A549 (cell line): ENCODE data around the gene FZD10. TPM values are rescaled to one million over a fixed set of nuclear protein-coding genes. Genes with fewer than 3 reads are reported as not detected.

Experiments
- ATAC-seq, 2 experiments: fragments of 200-7000 bp in 1 of 2; fragments of >200 bp in 1 of 2; cut with Nextera tagmentation in 1 of 2; cut with Tn5 transposase in 1 of 2; 3 replicates each; pipeline versions ENCODE4 v1.8.0 to v1.9.1; 2018 to 2020; ENCODE audit warnings: mild to moderate bottlenecking in 1 of 2, moderate library complexity in 1 of 2
- CTCF ChIA-PET: fragments of 300-600 bp; sonication (Branson Sonifier 250); formaldehyde crosslinking; extraction: SDS; loops from one replicate; lab custom pipeline; 2021; ENCODE audit warnings: antibody characterized with exemption, inconsistent platforms; lab: Yijun Ruan, JAX
- POLR2A ChIA-PET: fragments of 350-600 bp; formaldehyde crosslinking; extraction: SDS; loops from one replicate; lab custom pipeline; 2021; ENCODE audit warnings: antibody characterized with exemption, inconsistent platforms; lab: Yijun Ruan, JAX
- DNase-seq, 2 experiments: peaks; one replicate each; pipeline versions ENCODE4 v3.0.0 to v3.0.0-alpha.2; 2011 to 2016; ENCODE audit warnings: low read depth in 1 of 2, low spot score in 1 of 2
- FAIRE-seq: peaks from 2 replicates; lab custom pipeline; 2011; peaks lifted over from hg19 to GRCh38; lab: Jason Lieb, UNC
- H3K27ac ChIP-seq, 2 experiments: fragments of >200 bp; sonication (Bioruptor Twin); formaldehyde crosslinking; 3 replicates each; pipeline ENCODE4 v1.5.1; 2016 to 2017
- H3K4me1 ChIP-seq: fragments of >200 bp; sonication (Bioruptor Twin); formaldehyde crosslinking; 3 replicates; pipeline ENCODE4 v1.6.1; 2016
- H3K4me2 ChIP-seq: fragments of >200 bp; sonication (Bioruptor Twin); formaldehyde crosslinking; 3 replicates; pipeline ENCODE4 v1.6.1; 2016
- H3K4me3 ChIP-seq: fragments of >200 bp; sonication (Bioruptor Twin); formaldehyde crosslinking; 3 replicates; pipeline ENCODE4 v1.5.1; 2016
- H3K9me3 ChIP-seq: fragments of >200 bp; sonication (Bioruptor Twin); formaldehyde crosslinking; 3 replicates; pipeline ENCODE4 v1.6.1; 2016
- BCL3 ChIP-seq: fragments of >200 bp; sonication (Bioruptor Twin); formaldehyde crosslinking; IDR thresholded peaks from 3 replicates; pipeline ENCODE4 v1.6.1; 2016
- CEBPB ChIP-seq, 2 experiments: fragments of >200 bp in 1 of 2; sonication (Bioruptor Twin) in 1 of 2; formaldehyde crosslinking in 1 of 2; IDR thresholded peaks; 2 replicates each; pipeline ENCODE4 v1.6.1; 2012 to 2016
- CHD2 ChIP-seq: fragments of 150-350 bp; IDR thresholded peaks from 2 replicates; pipeline ENCODE4 v1.6.1; 2014; ENCODE audit warnings: low read length; ENCODE audit not compliant: partially characterized antibody
- CTCF ChIP-seq: fragments of >200 bp; sonication (Bioruptor Twin); formaldehyde crosslinking; IDR thresholded peaks from 3 replicates; pipeline ENCODE4 v1.5.1; 2016
- E2F6 ChIP-seq: IDR thresholded peaks from 2 replicates; pipeline ENCODE4 v1.6.1; 2012; ENCODE audit warnings: low read depth, borderline replicate concordance
- EHMT2 ChIP-seq: fragments of 200-600 bp; sonication (generic); IDR thresholded peaks from 2 replicates; pipeline ENCODE4 v1.6.1; 2016; ENCODE audit warnings: antibody characterized with exemption, low read depth, mild to moderate bottlenecking, moderate library complexity
- FOXS1 ChIP-seq: fragments of 250-450 bp; sonication (Bioruptor Pico); IDR thresholded peaks from 2 replicates; pipeline ENCODE4 v1.5.0; 2020; ENCODE audit warnings: mild to moderate bottlenecking, moderate library complexity
- GATA3 ChIP-seq: IDR thresholded peaks from 2 replicates; pipeline ENCODE4 v1.6.1; 2012; ENCODE audit warnings: borderline replicate concordance
- HEYL ChIP-seq: fragments of 250-450 bp; sonication (Bioruptor Pico); IDR thresholded peaks from 2 replicates; pipeline ENCODE4 v1.8.0; 2021; ENCODE audit warnings: mild to moderate bottlenecking, moderate library complexity
- HMGXB4 ChIP-seq: fragments of 250-450 bp; sonication (Bioruptor Pico); IDR thresholded peaks from 2 replicates; pipeline ENCODE4 v1.5.0; 2021; ENCODE audit warnings: mild to moderate bottlenecking, moderate library complexity, borderline replicate concordance
- KDM5A ChIP-seq: fragments of 200-600 bp; sonication (generic); IDR thresholded peaks from 2 replicates; pipeline ENCODE4 v1.6.1; 2016; ENCODE audit warnings: antibody characterized with exemption, mild to moderate bottlenecking
- MAFK ChIP-seq: fragments of 450-650 bp; IDR thresholded peaks from 2 replicates; pipeline ENCODE4 v1.6.1; 2014; ENCODE audit not compliant: partially characterized antibody
- MAZ ChIP-seq: fragments of 150-350 bp; IDR thresholded peaks from 2 replicates; pipeline ENCODE4 v1.6.1; 2014; ENCODE audit warnings: antibody characterized with exemption, low read depth, low read length, borderline replicate concordance
- NR3C1 ChIP-seq: fragments of >200 bp; sonication (Bioruptor Twin); formaldehyde crosslinking; IDR thresholded peaks from 3 replicates; pipeline ENCODE4 v1.6.1; 2017
- PBX3 ChIP-seq: IDR thresholded peaks from 2 replicates; pipeline ENCODE4 v1.6.1; 2012
- POLR2A ChIP-seq: IDR thresholded peaks from 2 replicates; pipeline ENCODE4 v1.6.1; 2012; ENCODE audit warnings: mild to moderate bottlenecking, low read length
- RARB ChIP-seq: fragments of 250-450 bp; sonication (Bioruptor Pico); IDR thresholded peaks from 2 replicates; pipeline ENCODE4 v1.8.0; 2021; ENCODE audit warnings: mild to moderate bottlenecking, moderate library complexity
- REST ChIP-seq: fragments of 200-600 bp; sonication (generic); IDR thresholded peaks from 2 replicates; pipeline ENCODE4 v1.6.1; 2016; ENCODE audit warnings: antibody characterized with exemption, mild to moderate bottlenecking, moderate library complexity
- SMC3 ChIP-seq: fragments of >200 bp; sonication (Bioruptor Twin); formaldehyde crosslinking; IDR thresholded peaks from 3 replicates; pipeline ENCODE4 v1.6.1; 2018; ENCODE audit warnings: inconsistent platforms
- USF2 ChIP-seq: fragments of 450-650 bp; IDR thresholded peaks from 2 replicates; pipeline ENCODE4 v1.6.1; 2014; ENCODE audit warnings: antibody characterized with exemption
- ZC3H11A ChIP-seq: fragments of 450-650 bp; IDR thresholded peaks from 2 replicates; pipeline ENCODE4 v1.6.1; 2014; ENCODE audit warnings: antibody characterized with exemption, mild to moderate bottlenecking
- ZFP36 ChIP-seq: fragments of 450-650 bp; IDR thresholded peaks from 2 replicates; pipeline ENCODE4 v1.6.1; 2014; ENCODE audit warnings: borderline replicate concordance; ENCODE audit not compliant: partially characterized antibody
- WGBS: methylation state at CpG from one replicate; pipeline ENCODE4 v1.1.6; 2017; ENCODE audit errors: missing lambda C conversion rate; 5-methylcytosine and 5-hydroxymethylcytosine counted together
- polyA plus RNA-seq, 4 experiments: library from polyadenylated mRNA; depleted of rRNA in 3 of 4; stranded (reverse); fragments of >200 nt; fragmentation: RNase III in 1 of 4; extraction: RNeasy Plus Mini Kit Qiagen cat#74134 plus additional on column Dnase treatment in 1 of 4; gene quantifications; 2 replicates in 3 of 4; 3 replicates in 1 of 4; pipeline ENCODE4 v1.2.3, GENCODE V29; 2011 to 2017

The FZD10 gene
- polyA plus RNA-seq, 2 of the 4 experiments (the other 2 are of a cell fraction) = not detected

GRCh38 chr12:130198663-130199060, 36.4 kb downstream of the FZD10 start:
- WGBS = 43% methylated on average over 16 of the region's 16 CpGs

GRCh38 chr12:130199581-130200390, 37.5 kb downstream of the FZD10 start:
- ChIA-PET CTCF (no interaction called here), POLR2A (no interaction called here)
- FAIRE-seq = no peak
- H3K9me3 ChIP-seq = peaks cover 4% of the 10 kb centered on the region; the same call in 1 of the 3 replicates
- no peaks in the 10 kb centered on the region for H3K4me1 ChIP-seq
- H3K27ac ChIP-seq = no peak overlapping the region
- no peak for ATAC-seq
- WGBS = 27% methylated on average over 17 of the region's 18 CpGs
- TF ChIP-seq PBX3 = no peak
- no peak for TF ChIP-seq E2F6
- TF ChIP-seq RARB (CRISPR knock-in tag) = no peak
- TF ChIP-seq POLR2A = no peak
- no peak for TF ChIP-seq GATA3
- no peak for TF ChIP-seq CEBPB (IDR thresholded peaks at IDR 0.05)
- TF ChIP-seq CHD2 = no peak
- TF ChIP-seq NR3C1 = no peak
- H3K4me2 ChIP-seq = no peak overlapping the region
- no peak for DNase-seq
- no peak overlapping the region for H3K4me3 ChIP-seq

More at GRCh38 chr12:130198663-130199060, 36.4 kb downstream of the FZD10 start:
- no peak for FAIRE-seq
- Histone ChIP-seq H3K4me3 (no peak overlapping the region), H3K4me2 (no peak overlapping the region), H3K27ac (no peak overlapping the region), H3K9me3 (peaks cover 4% of the 10 kb centered on the region; the same call in 1 of the 3 replicates), H3K4me1 (no peaks in the 10 kb centered on the region)
- ChIA-PET POLR2A (no interaction called here), CTCF (no interaction called here)
- DNase-seq = no peak
- no peak for TF ChIP-seq ZFP36
- TF ChIP-seq CHD2 = no peak
- no peak for TF ChIP-seq HEYL (CRISPR knock-in tag)
- no peak for TF ChIP-seq CTCF
- no peak for TF ChIP-seq SMC3
- TF ChIP-seq HMGXB4 (CRISPR knock-in tag) = no peak
- no peak for TF ChIP-seq FOXS1 (CRISPR knock-in tag)
- TF ChIP-seq ZC3H11A = no peak
- no peak for ATAC-seq

- POLR2A ChIA-PET = no interaction called here
- CTCF ChIA-PET = no interaction called here
- ATAC-seq (no peak), DNase-seq (no peak), FAIRE-seq (no peak)
- Histone ChIP-seq H3K4me3 (no peak overlapping the region), H3K4me2 (no peak overlapping the region), H3K27ac (no peak overlapping the region), H3K9me3 (peaks cover 4% of the 10 kb centered on the region; the same call in 1 of the 3 replicates), H3K4me1 (no peaks in the 10 kb centered on the region)
- WGBS = 2% methylated on average over 7 of the region's 7 CpGs
- TF ChIP-seq BCL3 = no peak
- no peak for TF ChIP-seq MAFK
- TF ChIP-seq EHMT2 = no peak
- TF ChIP-seq USF2 = no peak
- TF ChIP-seq KDM5A = no peak
- TF ChIP-seq MAZ = no peak
- TF ChIP-seq GATA3 = no peak
- TF ChIP-seq RARB (CRISPR knock-in tag) = no peak
- no peak for TF ChIP-seq REST
Measured at GRCh38 chr12:130200445-130200844, 38.2 kb downstream of the FZD10 start.
